HepG2 (cell line): ENCODE results near the gene RASA3.

Experiments
- MAZ ChIP-seq, 2 experiments: sonication (generic) in 1 of 2; formaldehyde crosslinking in 1 of 2; IDR thresholded peaks; 2 replicates each; pipeline versions ENCODE4 v1.5.0 to v1.6.1; 2012 to 2020; ENCODE audit warnings: low read depth in 2 of 2, mild to moderate bottlenecking in 2 of 2, borderline replicate concordance in 1 of 2, improper control_type of control experiment in 1 of 2, low read length in 1 of 2, missing genetic modification reagents in 1 of 2, moderate library complexity in 1 of 2
- NFIC ChIP-seq: IDR thresholded peaks from 2 replicates; pipeline ENCODE4 v1.6.1; 2012; ENCODE audit warnings: mild to moderate bottlenecking, low read length, inconsistent platforms
- ZNF276 ChIP-seq: sonication (generic); formaldehyde crosslinking; IDR thresholded peaks from 2 replicates; pipeline ENCODE4 v1.4.0; 2020; ENCODE audit warnings: mild to moderate bottlenecking, low read depth, missing genetic modification reagents
- ZNF33B ChIP-seq: sonication (generic); formaldehyde crosslinking; IDR thresholded peaks from 2 replicates; pipeline ENCODE4 v1.5.1; 2020; ENCODE audit warnings: mild to moderate bottlenecking, missing genetic modification reagents

DNA sequence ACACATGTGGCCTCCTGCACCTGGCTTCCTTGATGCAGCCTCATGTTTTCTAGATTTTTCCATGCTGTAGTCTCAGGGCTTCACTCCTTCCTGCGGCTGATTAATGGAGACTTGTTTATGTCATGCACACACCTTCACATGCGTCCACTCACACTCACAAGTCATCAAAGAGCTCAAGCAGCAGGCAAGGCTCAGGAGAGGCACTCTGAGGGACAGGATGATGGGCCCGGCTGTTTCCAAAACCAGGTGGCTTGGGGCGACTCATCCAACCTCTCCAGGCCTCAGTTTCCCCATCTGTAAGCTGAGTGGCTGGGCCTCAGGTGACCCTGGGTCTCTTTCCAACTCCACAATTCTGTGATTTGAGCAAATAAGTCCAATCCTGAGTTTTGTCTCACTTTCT is 36.9 kb downstream of the RASA3 start:
- TF ChIP-seq ZNF33B (CRISPR knock-in tag) (no peak), ZNF276 (CRISPR knock-in tag) (no peak), MAZ (IDR thresholded peaks at IDR 0.05; ENCODE audit: borderline replicate concordance, low read depth, low read length) (no peak), MAZ (CRISPR knock-in tag; IDR thresholded peaks at IDR 0.05; ENCODE audit: low read depth) (no peak), NFIC (no peak)
